ENCODE data around the gene PITHD1.

DNA sequence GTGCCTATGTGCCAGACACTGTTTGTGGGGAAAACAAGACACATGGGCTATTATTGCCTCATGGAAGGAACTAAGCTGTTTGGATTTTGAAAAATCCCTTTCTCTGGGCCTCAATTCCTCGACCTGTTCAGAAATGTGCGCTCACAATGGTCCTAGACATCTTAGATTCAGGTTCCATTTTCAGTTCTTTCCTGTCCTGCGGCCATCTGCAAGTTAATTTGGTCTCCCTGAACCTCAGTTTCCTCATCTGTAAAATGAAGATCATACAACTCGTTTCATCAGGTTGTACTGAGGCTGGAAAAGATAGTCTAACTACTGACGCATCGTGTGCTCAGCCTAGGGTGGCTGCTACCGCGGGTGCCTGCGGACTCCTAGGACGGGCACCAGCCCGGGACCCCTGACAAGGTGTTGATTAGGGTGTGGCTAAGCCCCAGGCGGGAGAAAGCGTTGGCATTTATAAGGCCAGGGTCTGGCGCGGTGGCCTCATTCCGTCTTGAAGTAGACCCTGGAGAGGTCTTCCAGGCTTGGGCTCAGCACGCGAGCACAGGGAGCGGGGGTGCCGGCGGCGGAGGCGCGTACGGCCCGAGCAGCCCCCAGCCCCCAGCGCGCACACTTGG, 35.4 kb upstream of the PITHD1 start:
- TF ChIP-seq, protein P1, sequence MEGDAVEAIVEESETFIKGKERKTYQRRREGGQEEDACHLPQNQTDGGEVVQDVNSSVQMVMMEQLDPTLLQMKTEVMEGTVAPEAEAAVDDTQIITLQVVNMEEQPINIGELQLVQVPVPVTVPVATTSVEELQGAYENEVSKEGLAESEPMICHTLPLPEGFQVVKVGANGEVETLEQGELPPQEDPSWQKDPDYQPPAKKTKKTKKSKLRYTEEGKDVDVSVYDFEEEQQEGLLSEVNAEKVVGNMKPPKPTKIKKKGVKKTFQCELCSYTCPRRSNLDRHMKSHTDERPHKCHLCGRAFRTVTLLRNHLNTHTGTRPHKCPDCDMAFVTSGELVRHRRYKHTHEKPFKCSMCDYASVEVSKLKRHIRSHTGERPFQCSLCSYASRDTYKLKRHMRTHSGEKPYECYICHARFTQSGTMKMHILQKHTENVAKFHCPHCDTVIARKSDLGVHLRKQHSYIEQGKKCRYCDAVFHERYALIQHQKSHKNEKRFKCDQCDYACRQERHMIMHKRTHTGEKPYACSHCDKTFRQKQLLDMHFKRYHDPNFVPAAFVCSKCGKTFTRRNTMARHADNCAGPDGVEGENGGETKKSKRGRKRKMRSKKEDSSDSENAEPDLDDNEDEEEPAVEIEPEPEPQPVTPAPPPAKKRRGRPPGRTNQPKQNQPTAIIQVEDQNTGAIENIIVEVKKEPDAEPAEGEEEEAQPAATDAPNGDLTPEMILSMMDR (IDR thresholded peaks at IDR 0.05): no peak
- TF ChIP-seq BHLHE40 (IDR thresholded peaks at IDR 0.05; ENCODE audit: low read depth, low read length) (no peak), MAX (IDR thresholded peaks at IDR 0.05) (no peak), REST (IDR thresholded peaks at IDR 0.05) (no peak), SMC3 (IDR thresholded peaks at IDR 0.05) (no peak), POLR2A (IDR thresholded peaks at IDR 0.05; ENCODE audit: low read length) (no peak), KDM1A (IDR thresholded peaks at IDR 0.05; ENCODE audit: low read depth) (no peak)
